SK-N-MC (cell line): ENCODE results near the gene HS3ST3B1.

Source experiments
- EZH2 ChIP-seq: fragments of 200-600 bp; sonication (generic); IDR thresholded peaks from one replicate; pipeline ENCODE4 v1.6.1; 2017; ENCODE audit warnings: antibody characterized with exemption
- POLR2AphosphoS5 ChIP-seq: IDR thresholded peaks from 2 replicates; pipeline ENCODE4 v1.6.1; 2012; ENCODE audit warnings: mild to moderate bottlenecking, low read depth, low read length, borderline replicate concordance

DNA sequence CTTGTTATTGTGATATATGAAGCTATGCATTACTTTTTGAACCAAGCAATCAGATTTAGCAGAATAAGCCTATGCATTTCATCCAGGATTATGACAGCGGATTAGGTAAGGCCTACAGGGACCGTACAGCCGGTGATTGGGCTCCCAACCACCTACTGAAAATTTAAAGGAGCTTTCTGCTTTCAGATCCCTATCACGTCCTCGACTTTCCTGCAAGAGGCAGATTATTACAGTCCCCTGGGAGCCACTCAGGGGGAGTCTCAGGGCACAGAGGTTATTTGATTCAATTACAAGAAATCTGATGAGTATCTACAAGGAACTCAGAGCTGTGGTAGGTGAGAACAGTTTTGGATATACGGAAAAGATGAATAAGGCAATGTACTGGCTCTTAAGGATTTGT is 80.7 kb downstream of the HS3ST3B1 start:
- no peak for TF ChIP-seq EZH2
- TF ChIP-seq POLR2AphosphoS5, result no peak
